K562 (cell line): ENCODE measurements around the gene NRSN2. TPM values are rescaled to one million over a fixed set of nuclear protein-coding genes. Genes with fewer than 3 reads are reported as not detected.
A peak's percentile ranks its signal among the peaks of the same experiment; 100 is the strongest.

Experiments
- ATAC-seq: fragments of 200-7000 bp; cut with Tn5 transposase; 3 replicates; pipeline ENCODE4 v1.9.1; 2020; ENCODE audit warnings: moderate library complexity
- BruUV-seq: library from RNA; stranded (reverse); fragments of 400-500 nt; replicated peaks from 2 replicates; lab custom pipeline; 2021; lab: Mats Ljungman, UMichigan
- CTCF ChIA-PET: fragments of 300-600 bp; formaldehyde crosslinking; extraction: SDS; loops from one replicate; lab custom pipeline; 2021; ENCODE audit warnings: low intra/inter-chr PET ratio; lab: Yijun Ruan, JAX
- POLR2A ChIA-PET: fragments of 300-600, 350-650 bp; sonication (Branson Sonifier 250); formaldehyde crosslinking; extraction: SDS; loops from one replicate; lab custom pipeline; 2021; ENCODE audit warnings: antibody characterized with exemption, inconsistent platforms; lab: Yijun Ruan, JAX
- DNase-seq, 4 experiments: peaks; one replicate each; pipeline versions ENCODE4 v3.0.0 to v3.0.0-alpha.2; 2011 to 2018; ENCODE audit warnings: low spot score in 3 of 4, mixed read lengths in 3 of 4; ENCODE audit errors: extremely low read depth in 1 of 4
- FAIRE-seq: peaks from 2 replicates; lab custom pipeline; 2011; peaks lifted over from hg19 to GRCh38; lab: Jason Lieb, UNC
- H2AFZ ChIP-seq: 2 replicates; pipeline ENCODE4 v1.6.0; 2011; ENCODE audit warnings: low read depth, low read length, control low read depth, inconsistent platforms
- H3K27ac ChIP-seq: fragments of 200-600 bp; 3 replicates; pipeline ENCODE4 v1.8.0; 2011; ENCODE audit warnings: low read depth, mild to moderate bottlenecking, control low read depth, inconsistent platforms, low read length, moderate library complexity, mixed read lengths; ENCODE audit errors: extremely low read depth
- H3K27me3 ChIP-seq, 2 experiments: fragments of 300-600 bp in 1 of 2; 2 replicates in 1 of 2; 3 replicates in 1 of 2; pipeline versions ENCODE4 v1.6.0 to v1.8.0; 2011; ENCODE audit warnings: inconsistent platforms in 2 of 2, low read length in 2 of 2, mild to moderate bottlenecking in 1 of 2, mixed read lengths in 1 of 2, moderate library complexity in 1 of 2; ENCODE audit not compliant: control insufficient read depth in 2 of 2, insufficient read depth in 2 of 2
- H3K36me3 ChIP-seq: fragments of 300-600 bp; 3 replicates; pipeline ENCODE4 v1.8.0; 2011; ENCODE audit warnings: mild to moderate bottlenecking, low read length, inconsistent platforms; ENCODE audit not compliant: control insufficient read depth, insufficient read depth
- H3K4me1 ChIP-seq, 2 experiments: fragments of 200-600 bp in 1 of 2; replicated peaks in 1 of 2; 2 replicates in 1 of 2; 3 replicates in 1 of 2; pipeline versions ENCODE4 v1.5.1 to v1.8.0; 2011; ENCODE audit warnings: inconsistent platforms in 2 of 2, low read length in 2 of 2, mild to moderate bottlenecking in 1 of 2, mixed read lengths in 1 of 2, moderate library complexity in 1 of 2; ENCODE audit not compliant: control insufficient read depth in 2 of 2, insufficient read depth in 2 of 2
- H3K4me2 ChIP-seq: 2 replicates; pipeline ENCODE4 v1.6.1; 2011; ENCODE audit warnings: low read length, control low read depth, inconsistent platforms, mixed read lengths; ENCODE audit not compliant: insufficient read depth
- H3K4me3 ChIP-seq: fragments of 200-600 bp; sonication (generic), shearing (Covaris generic); 2 replicates; pipeline ENCODE4 v1.5.1; 2016; ENCODE audit warnings: control low read depth, inconsistent platforms
- H3K79me2 ChIP-seq: fragments of 200-600 bp; 3 replicates; pipeline ENCODE4 v1.8.0; 2011; ENCODE audit warnings: low read length, inconsistent platforms; ENCODE audit not compliant: control insufficient read depth, insufficient read depth
- H3K9ac ChIP-seq, 2 experiments: 2 replicates each; pipeline versions ENCODE4 v1.6.0 to v1.6.1; 2011; ENCODE audit warnings: low read depth in 2 of 2, low read length in 2 of 2, control low read depth in 1 of 2, inconsistent platforms in 1 of 2, mild to moderate bottlenecking in 1 of 2, mixed read lengths in 1 of 2; ENCODE audit not compliant: insufficient read depth in 1 of 2
- H3K9me1 ChIP-seq: one replicate; pipeline ENCODE4 v1.6.0; 2011; ENCODE audit warnings: inconsistent platforms, mild to moderate bottlenecking, low read length, moderate library complexity; ENCODE audit not compliant: control insufficient read depth, insufficient read depth
- H3K9me3 ChIP-seq: replicated peaks from 2 replicates; pipeline ENCODE4 v1.5.1; 2011; ENCODE audit warnings: low read depth, low read length, inconsistent platforms; ENCODE audit not compliant: control insufficient read depth, insufficient read depth
- H4K20me1 ChIP-seq: replicated peaks from 2 replicates; pipeline ENCODE4 v1.6.1; 2011; ENCODE audit warnings: low read length, inconsistent platforms, mixed read lengths; ENCODE audit not compliant: control insufficient read depth, insufficient read depth
- PTRF ChIP-seq: fragments of 450-650 bp; IDR thresholded peaks from 2 replicates; pipeline ENCODE4 v1.6.1; 2016; ENCODE audit warnings: mild to moderate bottlenecking, missing genetic modification characterization, missing compliant biosample characterization
- TRIM28 ChIP-seq: fragments of 450-650 bp; IDR thresholded peaks from 2 replicates; pipeline ENCODE4 v1.6.1; 2017
- ZNF316 ChIP-seq: fragments of 450-650 bp; IDR thresholded peaks from 2 replicates; pipeline ENCODE4 v1.6.1; 2016
- WGBS: fragments of 100-300 bp; shearing (Covaris generic); methylation state at CpG from one replicate; pipeline ENCODE4 v1.1.6; 2016; ENCODE audit warnings: low coverage, mixed read lengths; ENCODE audit not compliant: insufficient coverage; ENCODE audit errors: missing lambda C conversion rate; 5-methylcytosine and 5-hydroxymethylcytosine counted together
- in situ Hi-C: fragments of 300-500 bp; cut with MboI; formaldehyde crosslinking; loops from 4 replicates; pipeline ENCODE4 v1.15.0; 2018; ENCODE audit warnings: inconsistent platforms, mixed read lengths
- intact Hi-C: fragments of 100-400 bp; cut with micrococcal nuclease; formaldehyde crosslinking; loops from 2 replicates; pipeline ENCODE4 v1.14.2; 2022
- polyA plus RNA-seq, 8 experiments: library from polyadenylated mRNA; depleted of rRNA in 4 of 8; stranded (reverse) in 5 of 8; unstranded in 3 of 8; fragments of >200 nt; fragmentation: Nextera tagmentation in 2 of 8; fragmentation: Illumina TruSeq in 1 of 8; extraction: Ambion mirVana in 2 of 8; extraction: Trizol in 1 of 8; gene quantifications; 2 replicates each; pipeline versions ENCODE4 v1.2.1 to v1.2.3, GENCODE V29; 2011 to 2014; ENCODE audit warnings: inconsistent platforms in 1 of 8, missing spikeins in 1 of 8
- total RNA-seq, 7 experiments: library from RNA; depleted of rRNA in 6 of 7; stranded (reverse); fragments of >200 nt in 6 of 7; fragmentation: Illumina TruSeq in 2 of 7; extraction: Trizol in 2 of 7; gene quantifications; 2 replicates each; pipeline versions ENCODE4 v1.2.1 to v1.2.3, GENCODE V29; 2011 to 2021; ENCODE audit warnings: low replicate concordance in 1 of 7
- TF ChIP-seq, protein P1 (sequence below): fragments of 200-800 bp; sonication (Bioruptor generic); IDR thresholded peaks from 2 replicates; pipeline ENCODE4 v1.6.1; 2017; ENCODE audit warnings: missing genetic modification characterization, missing compliant biosample characterization

The NRSN2 gene
- total and polyA plus RNA-seq, 9 of the 15 experiments (the other 6 are each of a cell fraction or from before 2014, with no cell fraction given) = 7.5 to 29.7 (median 11.1) TPM

DNA sequence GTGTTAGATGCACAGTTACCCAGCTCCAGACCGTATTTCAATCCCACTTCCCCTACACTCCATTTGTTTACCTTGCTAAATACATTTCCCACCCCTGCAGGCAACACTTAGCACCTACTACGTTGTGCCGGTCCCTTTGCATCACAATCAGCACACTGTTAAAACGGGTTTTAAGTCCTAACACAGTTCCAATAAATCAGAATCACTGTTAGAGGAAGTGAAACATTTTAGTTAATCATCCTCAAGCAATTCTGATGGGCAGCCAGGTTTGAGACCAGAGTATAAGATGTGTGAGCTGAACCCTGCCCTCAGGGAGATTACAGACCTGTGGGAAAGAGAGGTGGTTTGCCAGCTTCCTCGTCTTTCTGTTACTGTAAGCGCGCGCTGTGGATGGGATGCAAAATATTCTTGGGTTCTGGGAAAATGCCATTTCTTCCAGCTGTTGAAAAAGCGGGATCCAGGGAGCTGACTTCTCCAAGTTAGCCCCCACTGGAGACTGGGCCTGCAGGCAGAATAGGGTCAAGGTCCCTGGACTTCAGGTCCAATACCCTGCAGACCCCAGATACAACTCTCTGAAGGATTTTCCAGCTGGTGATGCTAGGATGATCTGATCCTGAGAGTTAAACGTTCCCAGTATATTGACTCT is 46.4 kb upstream of the NRSN2 start:
- H2AFZ ChIP-seq = no peak overlapping the region
- POLR2A ChIA-PET = interaction anchor here (0.6 to 2.5 kb wide), 8 partner anchors 8 to 262 kb away, joined by 3 to 9 read pairs (median 3); partner anchors contain the start of gene SOX12
- H3K36me3 ChIP-seq = peaks cover 25% of the 10 kb centered on the region; the same call in 2 of the 3 replicates
- no peak overlapping the region; a peak in 1 of 4 replicates for H3K9ac ChIP-seq
- DNase-seq = no peak
- intact Hi-C loops = no loop called here
- no peaks in the 10 kb centered on the region for H3K9me3 ChIP-seq
- no TSS peak for BruUV-seq
- H3K4me3 ChIP-seq = peak overlapping the region; percentile 90; the same call in 1 of the 2 replicates
- H3K9me1 ChIP-seq = no peaks in the 10 kb centered on the region
- FAIRE-seq = peak; percentile 37
- 57% methylated on average over 9 of the region's 10 CpGs for WGBS
- peaks cover 13% of the 10 kb centered on the region for H4K20me1 ChIP-seq
- peak; percentile 61; the same call in 1 of the 2 replicates for TF ChIP-seq TRIM28
- peak; percentile 65 for TF ChIP-seq ZNF316
- no peak for TF ChIP-seq PTRF (tag)
- TF ChIP-seq, protein P1, sequence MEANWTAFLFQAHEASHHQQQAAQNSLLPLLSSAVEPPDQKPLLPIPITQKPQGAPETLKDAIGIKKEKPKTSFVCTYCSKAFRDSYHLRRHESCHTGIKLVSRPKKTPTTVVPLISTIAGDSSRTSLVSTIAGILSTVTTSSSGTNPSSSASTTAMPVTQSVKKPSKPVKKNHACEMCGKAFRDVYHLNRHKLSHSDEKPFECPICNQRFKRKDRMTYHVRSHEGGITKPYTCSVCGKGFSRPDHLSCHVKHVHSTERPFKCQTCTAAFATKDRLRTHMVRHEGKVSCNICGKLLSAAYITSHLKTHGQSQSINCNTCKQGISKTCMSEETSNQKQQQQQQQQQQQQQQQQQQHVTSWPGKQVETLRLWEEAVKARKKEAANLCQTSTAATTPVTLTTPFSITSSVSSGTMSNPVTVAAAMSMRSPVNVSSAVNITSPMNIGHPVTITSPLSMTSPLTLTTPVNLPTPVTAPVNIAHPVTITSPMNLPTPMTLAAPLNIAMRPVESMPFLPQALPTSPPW = no peak
- TF ChIP-seq, all 486 proteins: peak for 2
- Histone ChIP-seq H3K4me1 (peaks cover 21 to 22% of the 10 kb centered on the region in 2 experiments; a peak in 4 of 5 replicates), H3K4me2 (peak overlapping the region; percentile 95), H3K27ac (no peak overlapping the region), H3K79me2 (peaks cover 47% of the 10 kb centered on the region), H3K27me3 (no peaks in the 10 kb centered on the region)
- CTCF ChIA-PET = no interaction called here
- ATAC-seq = no peak
- in situ Hi-C loops = no loop called here
